ENCODE measurements around the gene CYB5R4. TPM values are rescaled to one million over a fixed set of nuclear protein-coding genes. Genes with fewer than 3 reads are reported as not detected.

CYB5R4 gene
- total and polyA plus RNA-seq, 2 donors (not counting 1 experiment from before 2014, with no cell fraction given), result 4.3 to 10.6 TPM

DNA sequence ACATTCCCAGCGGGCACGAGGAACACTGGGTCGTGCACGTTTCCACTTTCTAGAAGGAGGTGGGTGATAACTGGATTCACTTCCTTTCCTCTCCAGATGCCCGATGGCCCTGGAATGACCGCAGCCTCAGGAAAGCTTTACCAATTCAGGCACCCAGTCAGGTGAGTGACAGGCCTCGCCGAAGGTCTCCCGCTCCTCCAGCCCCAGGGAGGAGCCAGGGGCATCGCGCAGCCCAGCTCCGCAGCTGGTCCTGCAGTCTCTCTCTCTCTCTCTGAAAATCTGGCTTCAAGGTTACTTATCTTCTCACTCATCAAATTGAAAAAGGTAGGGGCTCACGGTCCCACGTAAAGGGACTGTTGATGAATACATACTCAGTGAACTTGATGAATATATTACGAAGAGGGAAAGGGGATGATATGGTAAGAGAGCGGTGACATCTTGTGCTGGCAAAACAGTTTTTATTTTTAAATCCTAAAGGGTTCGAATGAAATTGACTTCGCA, 5.4 kb upstream of the CYB5R4 start:
- TF ChIP-seq EZH2 (IDR thresholded peaks at IDR 0.05; ENCODE audit: low read length, missing control alignments), result no peak
- TF ChIP-seq, protein P1, sequence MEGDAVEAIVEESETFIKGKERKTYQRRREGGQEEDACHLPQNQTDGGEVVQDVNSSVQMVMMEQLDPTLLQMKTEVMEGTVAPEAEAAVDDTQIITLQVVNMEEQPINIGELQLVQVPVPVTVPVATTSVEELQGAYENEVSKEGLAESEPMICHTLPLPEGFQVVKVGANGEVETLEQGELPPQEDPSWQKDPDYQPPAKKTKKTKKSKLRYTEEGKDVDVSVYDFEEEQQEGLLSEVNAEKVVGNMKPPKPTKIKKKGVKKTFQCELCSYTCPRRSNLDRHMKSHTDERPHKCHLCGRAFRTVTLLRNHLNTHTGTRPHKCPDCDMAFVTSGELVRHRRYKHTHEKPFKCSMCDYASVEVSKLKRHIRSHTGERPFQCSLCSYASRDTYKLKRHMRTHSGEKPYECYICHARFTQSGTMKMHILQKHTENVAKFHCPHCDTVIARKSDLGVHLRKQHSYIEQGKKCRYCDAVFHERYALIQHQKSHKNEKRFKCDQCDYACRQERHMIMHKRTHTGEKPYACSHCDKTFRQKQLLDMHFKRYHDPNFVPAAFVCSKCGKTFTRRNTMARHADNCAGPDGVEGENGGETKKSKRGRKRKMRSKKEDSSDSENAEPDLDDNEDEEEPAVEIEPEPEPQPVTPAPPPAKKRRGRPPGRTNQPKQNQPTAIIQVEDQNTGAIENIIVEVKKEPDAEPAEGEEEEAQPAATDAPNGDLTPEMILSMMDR (conservative IDR thresholded peaks at IDR 0.05 in 1 of 2, IDR thresholded peaks at IDR 0.05 in 1 of 2; ENCODE audit: low read depth in 1 of 2, low read length in 2 of 2), result no peak
- Histone ChIP-seq H3K9ac (ENCODE audit: insufficient read depth, low read length) (no peak overlapping the region), H2AFZ (ENCODE audit: low read length) (no peak overlapping the region), H3K79me2 (ENCODE audit: control insufficient read depth, insufficient read depth, low read length) (no peaks in the 10 kb centered on the region), H3K4me2 (ENCODE audit: extremely low read depth, insufficient read depth, low read length) (peak overlapping the region; percentile 81), H3K27me3 (ENCODE audit: control insufficient read depth, insufficient read depth, low read length) (peaks cover 17% of the 10 kb centered on the region), H3K9me3 (ENCODE audit: control insufficient read depth, insufficient read depth, low read depth, low read length) (no peaks in the 10 kb centered on the region), H3K36me3 (ENCODE audit: control insufficient read depth, insufficient read depth, low read length) (no peaks in the 10 kb centered on the region), H3K27ac (ENCODE audit: insufficient read depth, low read length) (no peak overlapping the region), H3K4me1 (ENCODE audit: control insufficient read depth, extremely low read depth, insufficient read depth, low read length) (no peaks in the 10 kb centered on the region), H3K4me3 (replicated peaks in 1 of 4; ENCODE audit: control extremely low read depth in 1 of 4, insufficient read depth in 1 of 4, low read depth in 3 of 4, low read length in 4 of 4) (peak overlapping the region in 2 of 4 experiments; percentile 44 to 49), H4K20me1 (ENCODE audit: control insufficient read depth, extremely low read depth, insufficient read depth, low read length) (no peaks in the 10 kb centered on the region)
- DNase-seq (ENCODE audit: low read depth in 2 of 2), result no peak

DNA sequence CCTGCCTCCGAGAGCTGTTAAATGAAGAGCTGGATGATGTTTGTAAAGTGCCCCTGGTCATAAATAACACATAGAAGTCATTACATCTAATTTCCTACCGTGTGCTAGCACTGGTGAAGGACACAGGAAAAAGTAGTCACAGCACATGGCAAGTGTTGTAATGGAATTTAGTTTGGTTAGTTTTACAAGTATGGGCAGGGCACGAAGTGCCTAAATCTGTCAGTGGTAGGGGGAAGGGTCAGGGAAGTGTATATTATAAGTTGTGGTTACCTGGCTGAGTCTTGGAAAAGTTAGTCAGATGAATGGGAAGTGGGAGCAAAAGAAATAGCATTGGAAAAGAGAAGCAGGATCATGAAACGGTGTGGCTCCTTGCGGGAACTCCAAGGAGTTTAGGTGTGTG, 4.7 kb upstream of the CYB5R4 start:
- H3K4me3 ChIP-seq (replicated peaks in 1 of 4; ENCODE audit: control extremely low read depth in 1 of 4, insufficient read depth in 1 of 4, low read depth in 3 of 4, low read length in 4 of 4), result no peak overlapping the region
- no peak overlapping the region for H2AFZ ChIP-seq (ENCODE audit: low read length)
- TF ChIP-seq, protein P1 (conservative IDR thresholded peaks at IDR 0.05 in 1 of 2, IDR thresholded peaks at IDR 0.05 in 1 of 2; ENCODE audit: low read depth in 1 of 2, low read length in 2 of 2), result no peak
- TF ChIP-seq EZH2 (IDR thresholded peaks at IDR 0.05; ENCODE audit: low read length, missing control alignments), result no peak
- DNase-seq (ENCODE audit: low read depth in 2 of 2), result no peak
- no peaks in the 10 kb centered on the region for H3K4me1 ChIP-seq (ENCODE audit: control insufficient read depth, extremely low read depth, insufficient read depth, low read length)
- H3K27me3 ChIP-seq (ENCODE audit: control insufficient read depth, insufficient read depth, low read length), result peaks cover 17% of the 10 kb centered on the region
- no peak overlapping the region for H3K27ac ChIP-seq (ENCODE audit: insufficient read depth, low read length)
- no peak overlapping the region for H3K9ac ChIP-seq (ENCODE audit: insufficient read depth, low read length)
- no peaks in the 10 kb centered on the region for H3K9me3 ChIP-seq (ENCODE audit: control insufficient read depth, insufficient read depth, low read depth, low read length)
- no peaks in the 10 kb centered on the region for H3K36me3 ChIP-seq (ENCODE audit: control insufficient read depth, insufficient read depth, low read length)
- no peak overlapping the region for H3K4me2 ChIP-seq (ENCODE audit: extremely low read depth, insufficient read depth, low read length)
- no peaks in the 10 kb centered on the region for H4K20me1 ChIP-seq (ENCODE audit: control insufficient read depth, extremely low read depth, insufficient read depth, low read length)
- no peaks in the 10 kb centered on the region for H3K79me2 ChIP-seq (ENCODE audit: control insufficient read depth, insufficient read depth, low read length)

DNA sequence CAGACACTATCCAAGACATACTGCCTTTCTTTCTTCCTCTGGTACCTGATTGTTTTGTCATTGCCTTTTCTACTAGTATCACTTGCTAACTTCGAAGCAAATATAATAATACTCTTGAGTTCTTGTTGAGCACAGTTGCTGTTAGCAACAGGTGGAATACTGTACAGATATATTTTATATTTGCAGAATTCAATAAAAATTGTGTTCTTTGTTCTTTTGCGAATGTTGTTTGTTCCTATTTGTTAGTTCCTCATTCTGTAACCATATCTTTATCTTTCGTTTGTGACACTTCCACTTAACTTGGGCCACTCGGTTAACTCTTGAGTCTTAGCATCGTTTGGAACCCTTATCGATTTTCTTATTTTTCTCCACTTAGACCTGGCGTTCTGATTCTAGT, 868 bp downstream of the CYB5R4 start:
- Histone ChIP-seq H3K36me3 (ENCODE audit: control insufficient read depth, insufficient read depth, low read length) (no peaks in the 10 kb centered on the region), H3K4me1 (ENCODE audit: control insufficient read depth, extremely low read depth, insufficient read depth, low read length) (no peaks in the 10 kb centered on the region), H3K4me2 (ENCODE audit: extremely low read depth, insufficient read depth, low read length) (peak overlapping the region; percentile 80), H4K20me1 (ENCODE audit: control insufficient read depth, extremely low read depth, insufficient read depth, low read length) (no peaks in the 10 kb centered on the region), H3K79me2 (ENCODE audit: control insufficient read depth, insufficient read depth, low read length) (peaks cover 8% of the 10 kb centered on the region), H3K4me3 (replicated peaks in 1 of 4; ENCODE audit: control extremely low read depth in 1 of 4, insufficient read depth in 1 of 4, low read depth in 3 of 4, low read length in 4 of 4) (peak overlapping the region; percentile 39 to 85 (median 76)), H3K9me3 (ENCODE audit: control insufficient read depth, insufficient read depth, low read depth, low read length) (no peaks in the 10 kb centered on the region), H2AFZ (ENCODE audit: low read length) (no peak overlapping the region), H3K27me3 (ENCODE audit: control insufficient read depth, insufficient read depth, low read length) (no peaks in the 10 kb centered on the region), H3K27ac (ENCODE audit: insufficient read depth, low read length) (no peak overlapping the region), H3K9ac (ENCODE audit: insufficient read depth, low read length) (no peak overlapping the region)
- DNase-seq (ENCODE audit: low read depth in 2 of 2), result no peak
- TF ChIP-seq, protein P1 (conservative IDR thresholded peaks at IDR 0.05 in 1 of 2, IDR thresholded peaks at IDR 0.05 in 1 of 2; ENCODE audit: low read depth in 1 of 2, low read length in 2 of 2), result no peak
- no peak for TF ChIP-seq EZH2 (IDR thresholded peaks at IDR 0.05; ENCODE audit: low read length, missing control alignments)

Measured in fibroblast of lung (primary cell).